AG09309 (cell line): ENCODE results near the gene SIRT3.

Source experiments
- DNase-seq: peaks from one replicate; pipeline ENCODE4 v3.0.0-alpha.2; 2010; ENCODE audit warnings: low read depth
- H3K4me3 ChIP-seq: 2 replicates; pipeline ENCODE4 v1.5.1; 2011; ENCODE audit warnings: mild to moderate bottlenecking, low read depth, low read length, moderate library complexity; ENCODE audit not compliant: control insufficient read depth
- TF ChIP-seq, protein P1 (sequence below): IDR thresholded peaks from 2 replicates; pipeline ENCODE4 v1.5.1; 2011; ENCODE audit warnings: mild to moderate bottlenecking, low read depth, low read length, inconsistent platforms; ENCODE audit not compliant: insufficient read depth, control insufficient read depth; ENCODE audit errors: missing control alignments

Gene SIRT3

GRCh38 chr11:257766-258493, 21.8 kb upstream of the SIRT3 start:
- no peak for DNase-seq
- TF ChIP-seq, protein P1, sequence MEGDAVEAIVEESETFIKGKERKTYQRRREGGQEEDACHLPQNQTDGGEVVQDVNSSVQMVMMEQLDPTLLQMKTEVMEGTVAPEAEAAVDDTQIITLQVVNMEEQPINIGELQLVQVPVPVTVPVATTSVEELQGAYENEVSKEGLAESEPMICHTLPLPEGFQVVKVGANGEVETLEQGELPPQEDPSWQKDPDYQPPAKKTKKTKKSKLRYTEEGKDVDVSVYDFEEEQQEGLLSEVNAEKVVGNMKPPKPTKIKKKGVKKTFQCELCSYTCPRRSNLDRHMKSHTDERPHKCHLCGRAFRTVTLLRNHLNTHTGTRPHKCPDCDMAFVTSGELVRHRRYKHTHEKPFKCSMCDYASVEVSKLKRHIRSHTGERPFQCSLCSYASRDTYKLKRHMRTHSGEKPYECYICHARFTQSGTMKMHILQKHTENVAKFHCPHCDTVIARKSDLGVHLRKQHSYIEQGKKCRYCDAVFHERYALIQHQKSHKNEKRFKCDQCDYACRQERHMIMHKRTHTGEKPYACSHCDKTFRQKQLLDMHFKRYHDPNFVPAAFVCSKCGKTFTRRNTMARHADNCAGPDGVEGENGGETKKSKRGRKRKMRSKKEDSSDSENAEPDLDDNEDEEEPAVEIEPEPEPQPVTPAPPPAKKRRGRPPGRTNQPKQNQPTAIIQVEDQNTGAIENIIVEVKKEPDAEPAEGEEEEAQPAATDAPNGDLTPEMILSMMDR, result peak; percentile 27
- H3K4me3 ChIP-seq, result no peak overlapping the region

DNA sequence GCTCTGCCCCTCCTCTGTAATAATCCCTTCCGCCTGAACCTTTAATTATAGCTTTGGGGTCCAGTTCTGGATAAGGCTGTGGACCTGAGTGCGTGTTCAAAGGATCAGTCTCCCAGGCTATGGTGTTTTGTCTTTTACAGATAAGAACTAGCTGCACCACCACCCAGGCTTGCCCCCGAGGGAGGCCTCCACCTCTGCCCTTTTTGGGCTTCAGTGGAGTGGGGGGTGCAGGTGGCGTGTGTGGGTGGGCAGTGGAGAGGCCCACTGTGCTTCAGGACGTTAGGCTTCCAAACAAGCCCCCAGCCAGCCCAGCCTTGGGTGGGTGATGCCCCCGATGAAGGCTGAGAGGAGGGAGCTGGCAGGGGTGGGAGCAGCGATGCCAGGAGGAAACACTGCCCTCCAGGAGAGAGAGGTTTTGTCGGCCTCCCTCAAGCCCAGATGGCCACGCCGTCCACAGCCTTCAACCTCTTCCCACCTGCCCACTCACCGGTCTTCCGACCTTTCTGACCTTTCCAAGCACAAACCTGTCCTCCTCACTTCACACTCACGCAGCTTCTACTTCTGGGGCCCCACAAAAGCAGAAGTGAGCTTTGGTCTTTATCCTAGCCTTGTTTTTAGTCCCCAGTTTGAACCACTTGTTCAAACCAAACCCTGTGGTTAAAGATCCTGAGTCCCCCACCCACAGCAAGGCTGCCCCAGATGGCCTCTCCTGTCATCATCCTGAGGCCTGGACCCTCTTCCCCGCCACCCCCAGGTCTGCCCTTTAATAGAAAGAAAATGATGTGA, 21.0 kb upstream of the SIRT3 start:
- H3K4me3 ChIP-seq, result no peak overlapping the region
- no peak for DNase-seq
- TF ChIP-seq, protein P1, result no peak

DNA sequence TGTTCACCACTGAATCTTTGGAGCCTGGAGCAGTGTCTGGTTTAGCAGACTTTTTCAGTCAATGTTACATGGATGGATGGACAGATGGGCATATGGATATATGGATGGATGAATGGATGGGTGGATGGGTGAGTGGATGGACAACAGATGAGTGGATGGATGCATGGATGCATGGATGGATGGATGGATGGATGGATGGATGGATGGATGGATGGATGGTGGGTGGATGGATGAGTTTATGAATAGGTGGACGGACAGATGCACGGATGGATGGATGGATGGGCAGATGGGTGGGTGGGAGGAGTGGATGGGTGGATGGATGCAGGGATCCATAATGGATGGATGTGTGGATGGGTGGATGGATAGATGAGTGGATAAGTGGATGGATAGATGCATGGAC, 19.7 kb upstream of the SIRT3 start:
- TF ChIP-seq, protein P1, result no peak
- DNase-seq, result no peak
- no peak overlapping the region for H3K4me3 ChIP-seq

- TF ChIP-seq, protein P1, result no peak
- no peak overlapping the region for H3K4me3 ChIP-seq
- no peak for DNase-seq
These were observed 19.0 kb upstream of the SIRT3 start for GRCh38 chr11:255176-255575.

DNA sequence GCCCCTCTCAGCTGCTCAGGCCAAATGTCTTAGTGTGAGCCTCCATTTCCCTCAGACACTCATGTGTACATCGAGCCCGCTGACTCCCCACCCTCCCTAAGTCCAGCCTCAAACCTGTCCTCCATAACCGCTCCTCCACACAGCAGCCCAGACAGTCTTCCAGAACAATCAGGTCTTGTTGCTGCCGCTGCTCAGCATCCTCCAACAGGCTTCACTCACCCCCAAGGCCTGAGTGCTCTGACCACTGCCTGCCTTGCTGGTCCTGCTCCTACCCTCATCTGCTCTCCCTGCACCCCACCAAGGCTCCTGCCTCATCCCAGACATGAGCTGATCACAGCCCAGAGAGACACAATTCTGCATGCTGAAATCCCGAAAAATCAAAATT, 17.7 kb upstream of the SIRT3 start:
- H3K4me3 ChIP-seq, result no peak overlapping the region
- no peak for DNase-seq
- TF ChIP-seq, protein P1, result no peak

DNA sequence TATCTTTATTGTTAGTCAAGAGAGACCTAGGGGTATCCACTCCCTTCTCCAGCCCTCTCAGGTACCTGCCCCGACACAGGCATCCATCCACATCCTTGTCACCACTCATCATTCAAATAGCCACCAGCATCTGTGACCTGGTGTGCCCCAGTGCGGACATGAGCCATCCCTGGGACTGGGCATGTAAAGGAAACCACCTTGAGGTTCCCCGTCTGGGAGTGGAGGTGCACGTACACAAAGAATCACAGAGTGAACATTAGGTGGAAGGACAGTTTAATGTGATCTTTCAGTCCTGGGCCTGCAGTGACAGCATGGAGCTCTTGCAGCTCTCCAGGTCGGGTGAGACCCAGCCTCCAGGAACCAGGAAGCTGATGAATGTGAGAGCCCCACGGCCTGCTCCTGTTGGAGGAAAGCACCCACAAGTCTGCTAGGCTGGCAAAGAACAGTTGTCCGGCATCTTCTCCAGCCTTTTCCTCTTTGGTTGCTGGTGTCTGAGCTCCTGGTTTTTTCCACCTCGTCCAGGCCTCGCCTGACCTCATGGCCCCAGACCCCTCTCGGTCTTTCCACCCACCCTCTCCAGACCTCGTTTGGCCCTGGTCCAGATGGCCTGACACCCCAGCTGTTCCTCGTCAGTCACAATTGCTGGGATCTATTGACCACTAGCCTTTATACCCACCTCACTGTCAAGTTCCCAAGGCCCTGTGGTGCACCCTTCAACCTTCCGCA, 17.2 kb upstream of the SIRT3 start:
- TF ChIP-seq, protein P1, result no peak
- no peak for DNase-seq

More for the DNA sequence above, 17.2 kb upstream of the SIRT3 start:
- H3K4me3 ChIP-seq, result no peak overlapping the region
